Progenitor cell of endocrine pancreas (in vitro differentiated cells): ENCODE data around the gene NCF2. TPM values are rescaled to one million over a fixed set of nuclear protein-coding genes. Genes with fewer than 3 reads are reported as not detected.

Experiments
- DNase-seq: peaks from one replicate; pipeline ENCODE4 v3.0.0; 2021; ENCODE audit warnings: low spot score; ENCODE audit not compliant: unreplicated experiment
- H3K27ac Mint-ChIP-seq: 2 replicates; pipeline ENCODE4 v1.8.0; 2021; ENCODE audit warnings: mild to moderate bottlenecking, moderate library complexity, mixed read lengths
- H3K27me3 Mint-ChIP-seq: 2 replicates; pipeline ENCODE4 v1.8.0; 2021; ENCODE audit warnings: mixed read lengths
- H3K36me3 Mint-ChIP-seq: 2 replicates; pipeline ENCODE4 v1.8.0; 2022; ENCODE audit warnings: mixed read lengths; ENCODE audit not compliant: insufficient read depth
- H3K4me1 Mint-ChIP-seq: 2 replicates; pipeline ENCODE4 v1.8.0; 2021; ENCODE audit warnings: low read depth, mixed read lengths
- H3K4me3 Mint-ChIP-seq: 2 replicates; pipeline ENCODE4 v1.8.0; 2021; ENCODE audit warnings: low read depth, mild to moderate bottlenecking, moderate library complexity, mixed read lengths
- H3K9me3 Mint-ChIP-seq: 2 replicates; pipeline ENCODE4 v1.8.0; 2021; ENCODE audit warnings: low read depth, mixed read lengths
- CTCF ChIP-seq: fragments of 200-600 bp; sonication (generic); IDR thresholded peaks from one replicate; pipeline ENCODE4 v1.5.0; 2021; ENCODE audit warnings: antibody characterized with exemption, mild to moderate bottlenecking; ENCODE audit not compliant: unreplicated experiment
- total RNA-seq: library from RNA; stranded (reverse); gene quantifications from 2 replicates; pipeline ENCODE4 v1.2.1, GENCODE V29; 2021

The NCF2 gene
- total RNA-seq, 1 donor from 2014 or later: 0.67 TPM

- Mint-ChIP-seq H3K27ac (no peak overlapping the region), H3K4me3 (no peak overlapping the region), H3K4me1 (no peaks in the 10 kb centered on the region), H3K36me3 (no peaks in the 10 kb centered on the region), H3K27me3 (peaks cover 5% of the 10 kb centered on the region), H3K9me3 (no peaks in the 10 kb centered on the region)
- TF ChIP-seq CTCF: no peak
- no peak for DNase-seq
Observed at GRCh38 chr1:183609759-183610452, 19.6 kb upstream of the NCF2 start.

- peaks cover 3% of the 10 kb centered on the region for H3K27me3 Mint-ChIP-seq
- no peaks in the 10 kb centered on the region for H3K9me3 Mint-ChIP-seq
- H3K27ac Mint-ChIP-seq: no peak overlapping the region
- TF ChIP-seq CTCF: no peak
- H3K36me3 Mint-ChIP-seq: no peaks in the 10 kb centered on the region
- H3K4me3 Mint-ChIP-seq: no peak overlapping the region
- no peak for DNase-seq
- H3K4me1 Mint-ChIP-seq: no peaks in the 10 kb centered on the region
Observed at GRCh38 chr1:183609313-183609712, 19.1 kb upstream of the NCF2 start.

- no peak for TF ChIP-seq CTCF
- Mint-ChIP-seq H3K9me3 (no peaks in the 10 kb centered on the region), H3K4me1 (no peaks in the 10 kb centered on the region), H3K27ac (no peak overlapping the region), H3K4me3 (no peak overlapping the region), H3K36me3 (no peaks in the 10 kb centered on the region), H3K27me3 (peaks cover 9% of the 10 kb centered on the region)
- no peak for DNase-seq
Observed at GRCh38 chr1:183607322-183607980, 17.2 kb upstream of the NCF2 start.

GRCh38 chr1:183605904-183606303 lies 15.6 kb upstream of the NCF2 start:
- peaks cover 9% of the 10 kb centered on the region for H3K27me3 Mint-ChIP-seq
- H3K4me1 Mint-ChIP-seq: no peaks in the 10 kb centered on the region

GRCh38 chr1:183604815-183605214 lies 14.6 kb upstream of the NCF2 start:
- H3K4me1 Mint-ChIP-seq: no peaks in the 10 kb centered on the region
- no peak for TF ChIP-seq CTCF
- no peaks in the 10 kb centered on the region for H3K9me3 Mint-ChIP-seq
- H3K36me3 Mint-ChIP-seq: no peaks in the 10 kb centered on the region
- no peak for DNase-seq
- peaks cover 9% of the 10 kb centered on the region for H3K27me3 Mint-ChIP-seq
- H3K4me3 Mint-ChIP-seq: no peak overlapping the region
- no peak overlapping the region for H3K27ac Mint-ChIP-seq

More at GRCh38 chr1:183605904-183606303, 15.6 kb upstream of the NCF2 start:
- no peak for DNase-seq
- Mint-ChIP-seq H3K9me3 (no peaks in the 10 kb centered on the region), H3K27ac (no peak overlapping the region), H3K4me3 (no peak overlapping the region), H3K36me3 (no peaks in the 10 kb centered on the region)
- no peak for TF ChIP-seq CTCF
